Naive thymus-derived CD4-positive, alpha-beta T cell (primary cell): ENCODE results near the gene UBA3. TPM values are rescaled to one million over a fixed set of nuclear protein-coding genes. Genes with fewer than 3 reads are reported as not detected.

Source experiments
- ATAC-seq: fragments of 150-1000 bp; cut with Tn5 transposase; 2 replicates; pipeline ENCODE4 v1.10.0; 2021; ENCODE audit warnings: mild to moderate bottlenecking, moderate library complexity
- CTCF ChIA-PET: fragments of 350-600 bp; sonication (Branson Sonifier 250); formaldehyde crosslinking; loops from one replicate; lab custom pipeline; 2021; ENCODE audit warnings: antibody characterized with exemption; lab: Charles Lee
- POLR2A ChIA-PET: fragments of 350-600 bp; sonication (Branson Sonifier 250); formaldehyde crosslinking; loops from one replicate; lab custom pipeline; 2021; ENCODE audit warnings: antibody characterized with exemption, inconsistent platforms; lab: Charles Lee
- DNase-seq, 9 donors: peaks; one replicate each; pipeline versions ENCODE4 v3.0.0 to v3.0.0-alpha.2; 2020 to 2022; ENCODE audit warnings: mixed read lengths in 1 of 9
- H3K27ac ChIP-seq: one replicate; pipeline ENCODE4 v1.7.0; 2013; ENCODE audit warnings: mild to moderate bottlenecking, low read depth, low read length, moderate library complexity
- H3K27me3 ChIP-seq, 2 donors: one replicate each; pipeline ENCODE4 v1.7.0; 2013; ENCODE audit warnings: low read length in 2 of 2, mild to moderate bottlenecking in 2 of 2, moderate library complexity in 2 of 2; ENCODE audit not compliant: control insufficient read depth in 2 of 2, insufficient read depth in 2 of 2
- H3K36me3 ChIP-seq, 3 experiments: 1 replicate in 2 of 3; 2 replicates in 1 of 3; pipeline ENCODE4 v1.7.0; 2013; ENCODE audit warnings: low read length in 3 of 3, mild to moderate bottlenecking in 3 of 3, moderate library complexity in 1 of 3; ENCODE audit not compliant: insufficient read depth in 3 of 3, control insufficient read depth in 2 of 3
- H3K4me1 ChIP-seq, 2 donors: one replicate each; pipeline ENCODE4 v1.7.0; 2013; ENCODE audit warnings: low read length in 2 of 2, mild to moderate bottlenecking in 2 of 2, moderate library complexity in 1 of 2; ENCODE audit not compliant: control insufficient read depth in 2 of 2, insufficient read depth in 2 of 2
- H3K4me3 ChIP-seq: 2 replicates; pipeline ENCODE4 v1.7.0; 2013; ENCODE audit warnings: mild to moderate bottlenecking, low read length
- H3K9me3 ChIP-seq, 3 experiments: 1 replicate in 2 of 3; 2 replicates in 1 of 3; pipeline ENCODE4 v1.7.0; 2013; ENCODE audit warnings: low read length in 3 of 3; ENCODE audit not compliant: control insufficient read depth in 2 of 3
- H3K27ac Mint-ChIP-seq, 9 donors: one replicate each; pipeline ENCODE4 v1.8.0; 2020 to 2022; ENCODE audit warnings: mixed read lengths in 9 of 9, mild to moderate bottlenecking in 8 of 9, moderate library complexity in 5 of 9, inconsistent platforms in 2 of 9
- H3K27me3 Mint-ChIP-seq, 5 donors: one replicate each; pipeline ENCODE4 v1.8.0; 2021 to 2022; ENCODE audit warnings: mixed read lengths in 5 of 5, mild to moderate bottlenecking in 1 of 5
- H3K36me3 Mint-ChIP-seq, 5 donors: one replicate each; pipeline ENCODE4 v1.8.0; 2020 to 2022; ENCODE audit warnings: mixed read lengths in 5 of 5, mild to moderate bottlenecking in 3 of 5, inconsistent platforms in 1 of 5
- H3K4me1 Mint-ChIP-seq, 7 donors: one replicate each; pipeline ENCODE4 v1.8.0; 2020 to 2022; ENCODE audit warnings: mixed read lengths in 7 of 7, mild to moderate bottlenecking in 3 of 7, inconsistent platforms in 1 of 7
- H3K4me3 Mint-ChIP-seq, 10 donors: one replicate each; pipeline ENCODE4 v1.8.0; 2020 to 2022; ENCODE audit warnings: mild to moderate bottlenecking in 10 of 10, mixed read lengths in 10 of 10, moderate library complexity in 6 of 10, inconsistent platforms in 2 of 10
- H3K9me3 Mint-ChIP-seq, 11 donors: one replicate each; pipeline ENCODE4 v1.8.0; 2020 to 2022; ENCODE audit warnings: mixed read lengths in 11 of 11, mild to moderate bottlenecking in 4 of 11, inconsistent platforms in 1 of 11, moderate library complexity in 1 of 11
- intact Hi-C, 2 donors: fragments of 100-400 bp; cut with micrococcal nuclease; formaldehyde crosslinking; loops; one replicate each; pipeline ENCODE4 v1.15.1; 2023
- polyA plus RNA-seq, 2 donors: library from polyadenylated mRNA; unstranded; fragments of 300-500 nt; fragmentation: Illumina TruSeq; gene quantifications; one replicate each; pipeline ENCODE4 v1.2.3, GENCODE V29; 2021
- total RNA-seq, 6 experiments: library from RNA in 5 of 6; stranded (reverse) in 5 of 6; gene quantifications; 1 replicate in 5 of 6; 2 replicates in 1 of 6; pipeline ENCODE4 v1.2.3 and lab custom pipeline; 2021 to 2026

Gene UBA3
- total and polyA plus RNA-seq, 7 experiments from 2014 or later, result 36.6 to 120 (median 62.4) TPM

DNA sequence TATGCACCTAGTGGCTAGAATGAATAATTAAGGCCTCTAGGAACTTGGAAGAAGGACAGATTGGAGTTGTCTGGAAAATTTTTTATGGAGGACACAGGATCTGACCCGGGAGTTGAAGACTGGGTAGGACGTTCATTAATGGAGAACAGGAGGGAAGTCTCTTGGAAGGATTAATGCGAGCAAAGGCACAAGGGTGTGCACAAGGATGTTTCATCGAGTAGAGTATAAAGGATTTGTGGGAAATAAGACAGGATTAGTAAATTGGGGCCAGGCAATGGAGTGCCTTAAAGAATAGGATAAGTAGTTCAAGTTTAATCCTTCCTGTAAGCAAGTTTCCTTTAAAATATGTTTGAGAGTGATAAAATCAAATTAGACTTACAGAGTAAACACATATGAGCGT is 27.7 kb upstream of the UBA3 start:
- CTCF ChIA-PET, result interaction anchor here (6.5 kb wide), 1 partner anchor 13 kb away, joined by 29 read pairs; the partner anchor contains the start of gene LMOD3
- Mint-ChIP-seq H3K9me3 (no peaks in the 10 kb centered on the region), H3K4me3 (no peak overlapping the region), H3K36me3 (peaks cover 6 to 21% (median 14%) of the 10 kb centered on the region in 5 donors), H3K4me1 (peaks cover 12 to 33% (median 25%) of the 10 kb centered on the region in 7 donors), H3K27me3 (no peaks in the 10 kb centered on the region), H3K27ac (peak overlapping the region in 8 of 9 donors; percentile 0 to 59 (median 34))
- POLR2A ChIA-PET, result no interaction called here
- no peak for DNase-seq
- no peak for ATAC-seq
- H3K27me3 ChIP-seq, result no peaks in the 10 kb centered on the region
- H3K9me3 ChIP-seq, result no peaks in the 10 kb centered on the region
- intact Hi-C loops, result no loop called here
- peaks cover 4 to 27% (median 21%) of the 10 kb centered on the region in 3 experiments for H3K36me3 ChIP-seq
- no peak overlapping the region for H3K4me3 ChIP-seq
- H3K27ac ChIP-seq, result no peak overlapping the region
- H3K4me1 ChIP-seq, result no peaks in the 10 kb centered on the region

- Histone ChIP-seq H3K27ac (no peak overlapping the region), H3K36me3 (peaks cover 8 to 44% (median 25%) of the 10 kb centered on the region in 3 experiments), H3K4me1 (peaks cover 4 to 10% of the 10 kb centered on the region in 2 donors), H3K4me3 (no peak overlapping the region), H3K9me3 (no peaks in the 10 kb centered on the region), H3K27me3 (no peaks in the 10 kb centered on the region)
- Mint-ChIP-seq H3K4me3 (no peak overlapping the region), H3K27me3 (no peaks in the 10 kb centered on the region), H3K36me3 (peaks cover 15 to 32% (median 20%) of the 10 kb centered on the region in 5 donors), H3K27ac (peak overlapping the region in 3 of 9 donors; percentile 34 to 66 (median 49)), H3K4me1 (peaks cover 14 to 54% (median 37%) of the 10 kb centered on the region in 7 donors), H3K9me3 (no peaks in the 10 kb centered on the region)
- ChIA-PET CTCF (interaction anchor here (6.5 kb wide), 1 partner anchor 15 kb away, joined by 29 read pairs; the partner anchor contains the start of gene LMOD3), POLR2A (interaction anchor here (0.7 to 1.8 kb wide), 2 partner anchors 13 to 19 kb away, joined by 4 to 7 read pairs; no protein-coding TSS in a partner anchor)
- intact Hi-C loops, result no loop called here
- ATAC-seq (no peak), DNase-seq (no peak)
Observed at GRCh38 chr3:69105320-69105719, 25.2 kb upstream of the UBA3 start.

DNA sequence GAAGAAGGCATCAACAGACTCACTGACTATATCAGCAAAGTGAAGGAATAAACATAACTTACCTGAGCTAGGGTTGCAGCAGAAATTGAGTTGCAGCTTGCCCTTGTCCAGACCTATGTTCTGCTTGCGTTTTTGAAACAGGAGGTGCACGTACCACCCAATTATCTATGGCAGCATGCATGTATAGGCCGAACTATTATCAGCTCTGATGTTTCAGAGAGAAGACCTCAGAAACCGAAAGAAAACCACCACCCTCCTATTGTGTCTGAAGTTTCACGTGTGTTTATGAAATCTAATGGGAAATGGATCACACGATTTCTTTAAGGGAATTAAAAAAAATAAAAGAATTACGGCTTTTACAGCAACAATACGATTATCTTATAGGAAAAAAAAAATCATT is 24.4 kb upstream of the UBA3 start:
- no peak overlapping the region for H3K27ac ChIP-seq
- Mint-ChIP-seq H3K4me1 (peaks cover 21 to 60% (median 44%) of the 10 kb centered on the region in 7 donors), H3K36me3 (peaks cover 15 to 38% (median 25%) of the 10 kb centered on the region in 5 donors), H3K27me3 (no peaks in the 10 kb centered on the region), H3K9me3 (no peaks in the 10 kb centered on the region), H3K4me3 (peak overlapping the region in 1 of 10 donors; percentile 35), H3K27ac (peak overlapping the region in 7 of 9 donors; percentile 29 to 78 (median 44))
- peaks cover 4 to 10% of the 10 kb centered on the region in 2 donors for H3K4me1 ChIP-seq
- intact Hi-C loops, result loop anchor here in 1 of 2 donors (1.0 kb wide), 1 partner anchor 12 kb away; no protein-coding TSS in a partner anchor
- no peak for DNase-seq
- ChIA-PET CTCF (interaction anchor here (6.5 kb wide), 1 partner anchor 16 kb away, joined by 29 read pairs; the partner anchor contains the start of gene LMOD3), POLR2A (interaction anchor here (1.3 to 1.8 kb wide), 2 partner anchors 13 to 20 kb away, joined by 3 to 7 read pairs; partner anchors contain the start of gene ARL6IP5)
- no peak for ATAC-seq
- peaks cover 8 to 44% (median 25%) of the 10 kb centered on the region in 3 experiments for H3K36me3 ChIP-seq
- no peak overlapping the region for H3K4me3 ChIP-seq
- no peaks in the 10 kb centered on the region for H3K9me3 ChIP-seq
- H3K27me3 ChIP-seq, result no peaks in the 10 kb centered on the region

GRCh38 chr3:69103123-69103522 is 23.0 kb upstream of the UBA3 start:
- H3K27ac ChIP-seq, result no peak overlapping the region
- peaks cover 8 to 44% (median 25%) of the 10 kb centered on the region in 3 experiments for H3K36me3 ChIP-seq
- ChIA-PET POLR2A (interaction anchor here (0.9 to 1.3 kb wide), 2 partner anchors 17 to 20 kb away, joined by 4 read pairs; no protein-coding TSS in a partner anchor), CTCF (no interaction called here)
- H3K9me3 ChIP-seq, result no peaks in the 10 kb centered on the region
- H3K4me1 ChIP-seq, result peaks cover 10% of the 10 kb centered on the region in 2 donors
- H3K9me3 Mint-ChIP-seq, result no peaks in the 10 kb centered on the region
- peaks cover 15 to 44% (median 31%) of the 10 kb centered on the region in 5 donors for H3K36me3 Mint-ChIP-seq
- DNase-seq, result no peak
- H3K4me3 ChIP-seq, result no peak overlapping the region
- H3K4me1 Mint-ChIP-seq, result peaks cover 32 to 65% (median 50%) of the 10 kb centered on the region in 7 donors
- no peak for ATAC-seq
- H3K4me3 Mint-ChIP-seq, result no peak overlapping the region
- no peaks in the 10 kb centered on the region for H3K27me3 Mint-ChIP-seq
- H3K27ac Mint-ChIP-seq, result peak overlapping the region in 4 of 9 donors; percentile 17 to 72 (median 38)
- no peaks in the 10 kb centered on the region for H3K27me3 ChIP-seq
- intact Hi-C loops, result no loop called here

- intact Hi-C loops, result no loop called here
- H3K27ac ChIP-seq, result no peak overlapping the region
- Mint-ChIP-seq H3K4me3 (no peak overlapping the region), H3K4me1 (peaks cover 36 to 65% (median 55%) of the 10 kb centered on the region in 7 donors), H3K36me3 (peaks cover 15 to 48% (median 35%) of the 10 kb centered on the region in 5 donors), H3K27ac (peak overlapping the region in 5 of 9 donors; percentile 18 to 77 (median 67)), H3K9me3 (no peaks in the 10 kb centered on the region), H3K27me3 (no peaks in the 10 kb centered on the region)
- H3K9me3 ChIP-seq, result no peaks in the 10 kb centered on the region
- H3K4me1 ChIP-seq, result peaks cover 12 to 14% of the 10 kb centered on the region in 2 donors
- ChIA-PET CTCF (no interaction called here), POLR2A (interaction anchor here (1.3 kb wide), 1 partner anchor 19 kb away, joined by 4 read pairs; no protein-coding TSS in a partner anchor)
- H3K4me3 ChIP-seq, result no peak overlapping the region
- DNase-seq, result no peak
- H3K27me3 ChIP-seq, result no peaks in the 10 kb centered on the region
- ATAC-seq, result no peak
- H3K36me3 ChIP-seq, result peaks cover 8 to 44% (median 25%) of the 10 kb centered on the region in 3 experiments
Observed at GRCh38 chr3:69102384-69102783, 22.2 kb upstream of the UBA3 start.

GRCh38 chr3:69099576-69099975 is 19.4 kb upstream of the UBA3 start:
- H3K27me3 ChIP-seq, result no peaks in the 10 kb centered on the region
- Mint-ChIP-seq H3K4me3 (peak overlapping the region in 4 of 10 donors; percentile 27 to 52 (median 40)), H3K27ac (peak overlapping the region in 7 of 9 donors; percentile 16 to 87 (median 75)), H3K36me3 (peaks cover 15 to 45% (median 35%) of the 10 kb centered on the region in 5 donors), H3K27me3 (no peaks in the 10 kb centered on the region), H3K4me1 (peaks cover 50 to 88% (median 74%) of the 10 kb centered on the region in 7 donors), H3K9me3 (peaks cover 0 to 2% (median 0%) of the 10 kb centered on the region in 11 donors)
- peaks cover 8 to 32% (median 12%) of the 10 kb centered on the region in 3 experiments for H3K36me3 ChIP-seq
- ATAC-seq, result no peak
- H3K27ac ChIP-seq, result no peak overlapping the region
- POLR2A ChIA-PET, result no interaction called here
- CTCF ChIA-PET, result interaction anchor here (0.6 to 1.5 kb wide), 3 partner anchors 62 to 1376 kb away, joined by 3 to 4 read pairs (median 3); no protein-coding TSS in a partner anchor
- no peak overlapping the region for H3K4me3 ChIP-seq
- DNase-seq, result no peak
- peaks cover 36 to 38% of the 10 kb centered on the region in 2 donors for H3K4me1 ChIP-seq
- intact Hi-C loops, result loop anchor here in 1 of 2 donors (5.0 kb wide), 1 partner anchor 98 kb away; no protein-coding TSS in a partner anchor
- H3K9me3 ChIP-seq, result no peaks in the 10 kb centered on the region
